Measurements from ENCODE around the gene PLCXD1.
"Not testable (repeated sequence)": the region's sequence is repeated elsewhere in the genome, so short reads cannot be mapped to it uniquely, and the experiment has no call there.

Gene PLCXD1

DNA sequence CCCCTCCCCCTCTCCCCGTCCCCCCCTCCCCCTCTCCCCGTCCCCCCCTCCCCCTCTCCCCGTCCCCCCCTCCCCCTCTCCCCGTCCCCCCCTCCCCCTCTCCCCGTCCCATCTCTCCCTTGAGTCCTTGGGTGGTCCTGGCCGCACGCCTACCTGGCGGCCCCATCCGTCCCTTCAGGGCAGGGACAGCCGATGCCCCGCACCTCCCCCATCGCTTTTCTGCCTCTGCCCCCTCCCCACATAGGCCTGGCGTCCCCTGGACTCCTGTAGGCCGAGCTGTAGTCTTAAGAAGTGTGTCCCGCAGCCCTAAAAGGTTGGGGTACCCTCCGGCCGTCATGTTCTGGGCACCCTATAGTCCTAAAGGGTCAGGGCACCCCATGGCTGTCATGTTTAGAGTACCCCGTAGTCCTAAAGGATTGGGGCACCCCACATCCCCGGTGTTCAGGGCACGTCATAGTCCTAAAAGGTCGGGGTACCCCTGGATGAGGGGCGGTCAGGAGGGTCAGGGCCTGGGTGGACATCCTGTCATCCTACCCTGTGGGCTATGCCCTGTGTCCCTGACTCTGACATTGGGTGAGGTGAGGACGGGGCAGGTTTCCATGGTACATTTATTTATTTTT lies 48.2 kb downstream of the PLCXD1 start:
- Histone ChIP-seq H4K12ac (ENCODE audit: low read depth, low read length) (no peak overlapping the region), H3K4ac (ENCODE audit: low read depth, low read length) (no peak overlapping the region), H2AK5ac (ENCODE audit: low read length) (no peak overlapping the region), H3K4me1 (ENCODE audit: control insufficient read depth in 1 of 2, insufficient read depth in 2 of 2, low read length in 2 of 2) (peaks cover 8 to 9% of the 10 kb centered on the region in 2 experiments), H2BK120ac (ENCODE audit: insufficient read depth, low read length, poor library complexity) (no peak overlapping the region), H3K4me3 (ENCODE audit: low read depth, low read length) (peak overlapping the region; percentile 49), H3K27ac (ENCODE audit: low read depth, low read length) (no peak overlapping the region), H3K36me3 (ENCODE audit: control insufficient read depth in 1 of 2, insufficient read depth in 2 of 2, low read length in 2 of 2) (peaks cover 13 to 17% of the 10 kb centered on the region in 2 experiments), H3K79me1 (ENCODE audit: low read length) (peaks cover 2% of the 10 kb centered on the region), H2AFZ (ENCODE audit: insufficient read depth, low read length, poor library complexity) (no peak overlapping the region), H4K8ac (ENCODE audit: low read depth, low read length) (no peak overlapping the region), H3K23ac (ENCODE audit: low read length) (no peak overlapping the region), H3K4me2 (ENCODE audit: low read length) (no peak overlapping the region), H3K79me2 (ENCODE audit: control insufficient read depth, insufficient read depth, low read length, poor library complexity) (no peaks in the 10 kb centered on the region), H3K27me3 (ENCODE audit: insufficient read depth, low read length) (no peaks in the 10 kb centered on the region), H2BK5ac (ENCODE audit: low read depth, low read length, poor library complexity) (no peak overlapping the region), H4K91ac (ENCODE audit: low read depth, low read length) (no peak overlapping the region), H3K18ac (ENCODE audit: low read length) (no peak overlapping the region), H3K9me3 (ENCODE audit: insufficient read depth, low read depth, low read length) (peaks cover 3% of the 10 kb centered on the region), H3K9ac (ENCODE audit: low read length) (no peak overlapping the region), H3K14ac (ENCODE audit: low read length) (no peak overlapping the region), H2BK12ac (ENCODE audit: low read length) (no peak overlapping the region)
- DNase-seq, result no peak
- no CpG with 5 or more reads among the region's 23 CpGs for WGBS (ENCODE audit: extremely low coverage, insufficient coverage, insufficient read length)

DNA sequence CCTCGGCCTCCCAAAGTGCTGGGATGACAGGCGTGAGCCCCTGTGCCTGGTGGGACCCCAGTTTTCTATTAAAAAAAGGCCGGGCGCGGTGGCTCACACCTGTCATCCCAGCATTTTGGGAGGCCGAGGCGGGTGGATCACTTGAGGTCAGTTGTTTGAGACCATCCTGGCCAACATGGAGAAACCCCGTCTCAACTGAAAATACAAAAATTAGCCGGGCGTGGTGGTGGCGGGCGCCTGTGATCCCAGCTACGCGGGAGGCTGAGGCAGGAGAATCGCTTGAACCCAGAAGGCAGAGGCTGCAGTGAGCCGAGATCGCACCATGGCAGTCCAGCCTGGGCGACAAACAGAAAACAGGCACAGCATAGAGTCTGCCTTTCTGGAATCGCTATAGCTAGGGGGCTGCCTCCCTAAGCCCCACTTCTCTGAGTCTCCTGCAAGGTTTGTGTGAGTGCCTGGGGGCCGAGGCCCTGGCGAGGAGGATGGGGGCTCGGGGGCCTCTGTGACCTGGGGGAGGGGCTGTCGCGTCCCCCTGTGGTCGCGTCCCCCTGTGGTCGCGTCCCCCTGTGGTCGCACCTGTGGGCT lies 49.1 kb downstream of the PLCXD1 start:
- not testable (repeated sequence) for H3K27ac ChIP-seq (ENCODE audit: low read depth, low read length); H2BK120ac ChIP-seq (ENCODE audit: insufficient read depth, low read length, poor library complexity); H3K14ac ChIP-seq (ENCODE audit: low read length); H3K4ac ChIP-seq (ENCODE audit: low read depth, low read length); H2AFZ ChIP-seq (ENCODE audit: insufficient read depth, low read length, poor library complexity); H3K27me3 ChIP-seq (ENCODE audit: insufficient read depth, low read length); H3K4me3 ChIP-seq (ENCODE audit: low read depth, low read length); H3K79me1 ChIP-seq (ENCODE audit: low read length); H2AK5ac ChIP-seq (ENCODE audit: low read length); H4K12ac ChIP-seq (ENCODE audit: low read depth, low read length); H3K79me2 ChIP-seq (ENCODE audit: control insufficient read depth, insufficient read depth, low read length, poor library complexity); H4K8ac ChIP-seq (ENCODE audit: low read depth, low read length); H3K9me3 ChIP-seq (ENCODE audit: insufficient read depth, low read depth, low read length); H3K18ac ChIP-seq (ENCODE audit: low read length); H3K9ac ChIP-seq (ENCODE audit: low read length); H3K4me1 ChIP-seq (ENCODE audit: control insufficient read depth in 1 of 2, insufficient read depth in 2 of 2, low read length in 2 of 2); DNase-seq; H3K23ac ChIP-seq (ENCODE audit: low read length); H4K91ac ChIP-seq (ENCODE audit: low read depth, low read length); H3K4me2 ChIP-seq (ENCODE audit: low read length); H2BK5ac ChIP-seq (ENCODE audit: low read depth, low read length, poor library complexity); H2BK12ac ChIP-seq (ENCODE audit: low read length)
- peaks cover 19 to 21% of the 10 kb centered on the region in 2 experiments for H3K36me3 ChIP-seq (ENCODE audit: control insufficient read depth in 1 of 2, insufficient read depth in 2 of 2, low read length in 2 of 2)
- WGBS (ENCODE audit: extremely low coverage, insufficient coverage, insufficient read length), result no CpG with 5 or more reads among the region's 29 CpGs

DNA sequence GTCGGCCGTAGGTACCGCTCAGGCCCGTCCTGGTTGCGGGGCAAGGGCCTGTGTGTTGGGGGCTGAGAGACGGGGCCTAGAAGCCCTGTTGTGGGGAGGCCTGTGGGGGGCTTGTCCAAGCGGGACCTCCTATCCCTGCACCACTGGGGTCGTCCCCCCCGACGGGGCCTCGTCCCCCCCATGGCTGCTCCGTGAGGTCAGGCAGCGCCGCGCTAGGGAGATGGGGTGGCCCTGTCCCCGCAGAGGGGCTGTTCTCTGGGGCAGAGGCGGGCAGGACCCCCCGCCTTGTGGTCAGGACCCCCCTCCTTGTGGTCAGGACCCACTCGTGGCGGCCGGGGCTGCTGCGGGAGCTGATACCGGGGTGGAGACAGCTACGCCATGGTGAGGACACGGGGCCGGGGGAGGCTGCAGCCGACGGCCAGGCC lies 49.6 kb downstream of the PLCXD1 start:
- H4K12ac ChIP-seq (ENCODE audit: low read depth, low read length), result no peak overlapping the region

DNA sequence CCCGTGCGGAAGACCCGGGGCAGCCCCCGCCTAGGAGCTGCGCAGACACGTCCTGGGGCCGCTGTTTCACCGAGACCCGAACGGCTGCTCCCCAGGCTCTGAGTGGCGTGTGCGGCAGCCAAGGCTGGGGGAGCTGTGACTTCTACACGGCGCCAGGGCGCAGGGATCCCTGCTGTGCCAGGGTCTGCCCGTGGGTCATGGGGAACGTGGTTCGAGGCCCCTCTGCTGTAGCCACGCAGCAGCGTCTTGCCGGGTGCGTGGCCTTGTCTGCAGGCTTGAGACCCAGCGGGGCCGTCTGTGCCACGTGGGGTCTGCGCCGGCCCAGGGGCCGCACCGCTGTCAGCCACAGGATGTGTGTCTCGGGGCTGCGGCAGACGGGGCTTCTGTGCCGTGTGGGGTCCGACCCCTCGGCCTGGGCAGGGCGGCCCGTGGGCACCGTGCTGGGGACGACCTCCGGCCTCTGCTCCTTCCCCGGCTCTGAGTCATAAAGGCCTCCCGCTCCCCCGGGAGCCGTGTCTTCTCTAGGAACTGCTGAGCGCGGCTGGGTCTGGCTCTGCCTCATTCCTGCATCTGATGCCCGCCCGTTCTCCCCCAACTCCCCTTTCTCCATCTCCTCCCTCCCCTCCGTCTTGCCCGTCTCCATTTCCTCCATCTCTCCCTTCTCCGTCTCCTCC lies 50.1 kb downstream of the PLCXD1 start:
- peaks cover 2% of the 10 kb centered on the region for H3K79me1 ChIP-seq (ENCODE audit: low read length)
- peak overlapping the region; percentile 5 for H3K4me3 ChIP-seq (ENCODE audit: low read depth, low read length)
- H3K23ac ChIP-seq (ENCODE audit: low read length), result no peak overlapping the region
- H3K9me3 ChIP-seq (ENCODE audit: insufficient read depth, low read depth, low read length), result peaks cover 7% of the 10 kb centered on the region
- H3K9ac ChIP-seq (ENCODE audit: low read length), result no peak overlapping the region
- peaks cover 8 to 9% of the 10 kb centered on the region in 2 experiments for H3K4me1 ChIP-seq (ENCODE audit: control insufficient read depth in 1 of 2, insufficient read depth in 2 of 2, low read length in 2 of 2)
- no peak overlapping the region for H3K27ac ChIP-seq (ENCODE audit: low read depth, low read length)
- H4K12ac ChIP-seq (ENCODE audit: low read depth, low read length), result peak overlapping the region; percentile 27
- no peak overlapping the region for H2BK120ac ChIP-seq (ENCODE audit: insufficient read depth, low read length, poor library complexity)
- no peaks in the 10 kb centered on the region for H3K79me2 ChIP-seq (ENCODE audit: control insufficient read depth, insufficient read depth, low read length, poor library complexity)
- peaks cover 27 to 29% of the 10 kb centered on the region in 2 experiments for H3K36me3 ChIP-seq (ENCODE audit: control insufficient read depth in 1 of 2, insufficient read depth in 2 of 2, low read length in 2 of 2)
- WGBS (ENCODE audit: extremely low coverage, insufficient coverage, insufficient read length), result 100% methylated on average over 3 of the region's 51 CpGs
- H3K14ac ChIP-seq (ENCODE audit: low read length), result no peak overlapping the region
- H4K91ac ChIP-seq (ENCODE audit: low read depth, low read length), result peak overlapping the region; percentile 10
- peak overlapping the region; percentile 6 for H3K4me2 ChIP-seq (ENCODE audit: low read length)
- H3K4ac ChIP-seq (ENCODE audit: low read depth, low read length), result no peak overlapping the region
- no peak overlapping the region for H2BK5ac ChIP-seq (ENCODE audit: low read depth, low read length, poor library complexity)
- H3K18ac ChIP-seq (ENCODE audit: low read length), result no peak overlapping the region
- no peak overlapping the region for H2AFZ ChIP-seq (ENCODE audit: insufficient read depth, low read length, poor library complexity)
- H2BK12ac ChIP-seq (ENCODE audit: low read length), result no peak overlapping the region
- H4K8ac ChIP-seq (ENCODE audit: low read depth, low read length), result peak overlapping the region; percentile 0
- DNase-seq, result peak in 1 of 2 donors; percentile 29
- no peak overlapping the region for H2AK5ac ChIP-seq (ENCODE audit: low read length)
- H3K27me3 ChIP-seq (ENCODE audit: insufficient read depth, low read length), result no peaks in the 10 kb centered on the region

More for the DNA sequence above, 49.6 kb downstream of the PLCXD1 start:
- Histone ChIP-seq H3K27me3 (ENCODE audit: insufficient read depth, low read length) (no peaks in the 10 kb centered on the region), H3K18ac (ENCODE audit: low read length) (no peak overlapping the region), H3K4ac (ENCODE audit: low read depth, low read length) (no peak overlapping the region), H3K4me3 (ENCODE audit: low read depth, low read length) (no peak overlapping the region), H4K8ac (ENCODE audit: low read depth, low read length) (no peak overlapping the region), H3K4me1 (ENCODE audit: control insufficient read depth in 1 of 2, insufficient read depth in 2 of 2, low read length in 2 of 2) (peaks cover 8 to 9% of the 10 kb centered on the region in 2 experiments), H3K36me3 (ENCODE audit: control insufficient read depth in 1 of 2, insufficient read depth in 2 of 2, low read length in 2 of 2) (peaks cover 25 to 26% of the 10 kb centered on the region in 2 experiments), H2BK5ac (ENCODE audit: low read depth, low read length, poor library complexity) (no peak overlapping the region), H3K23ac (ENCODE audit: low read length) (no peak overlapping the region), H2AK5ac (ENCODE audit: low read length) (no peak overlapping the region), H3K14ac (ENCODE audit: low read length) (no peak overlapping the region), H2AFZ (ENCODE audit: insufficient read depth, low read length, poor library complexity) (no peak overlapping the region), H2BK120ac (ENCODE audit: insufficient read depth, low read length, poor library complexity) (no peak overlapping the region), H3K9me3 (ENCODE audit: insufficient read depth, low read depth, low read length) (peaks cover 4% of the 10 kb centered on the region), H3K9ac (ENCODE audit: low read length) (no peak overlapping the region), H3K27ac (ENCODE audit: low read depth, low read length) (no peak overlapping the region), H2BK12ac (ENCODE audit: low read length) (no peak overlapping the region), H3K4me2 (ENCODE audit: low read length) (no peak overlapping the region), H3K79me1 (ENCODE audit: low read length) (peaks cover 2% of the 10 kb centered on the region), H3K79me2 (ENCODE audit: control insufficient read depth, insufficient read depth, low read length, poor library complexity) (no peaks in the 10 kb centered on the region), H4K91ac (ENCODE audit: low read depth, low read length) (no peak overlapping the region)
- no peak for DNase-seq
- WGBS (ENCODE audit: extremely low coverage, insufficient coverage, insufficient read length), result no CpG with 5 or more reads among the region's 28 CpGs
